Suprapubic skin (tissue), 4 donors: ENCODE measurements around the gene RASSF4.

Source experiments
- CTCF ChIP-seq, 2 donors: fragments of 200-600 bp in 1 of 2; fragments of 450-650 bp in 1 of 2; sonication (generic) in 1 of 2; IDR thresholded peaks; one replicate each; pipeline ENCODE4 v1.5.1; 2016 to 2019; ENCODE audit warnings: antibody characterized with exemption in 2 of 2, mild to moderate bottlenecking in 1 of 2, moderate library complexity in 1 of 2
- EP300 ChIP-seq: sonication (generic); formaldehyde crosslinking; IDR thresholded peaks from one replicate; pipeline ENCODE4 v1.6.1; 2017; ENCODE audit warnings: antibody characterized with exemption
- POLR2A ChIP-seq, 2 donors: fragments of 450-650 bp; IDR thresholded peaks; one replicate each; pipeline ENCODE4 v1.6.1; 2017; ENCODE audit warnings: antibody characterized with exemption in 2 of 2, mild to moderate bottlenecking in 2 of 2, moderate library complexity in 2 of 2
- POLR2AphosphoS5 ChIP-seq, 3 donors: sonication (generic); formaldehyde crosslinking; IDR thresholded peaks; one replicate each; pipeline ENCODE4 v1.6.1; 2017; ENCODE audit warnings: antibody characterized with exemption in 3 of 3

DNA sequence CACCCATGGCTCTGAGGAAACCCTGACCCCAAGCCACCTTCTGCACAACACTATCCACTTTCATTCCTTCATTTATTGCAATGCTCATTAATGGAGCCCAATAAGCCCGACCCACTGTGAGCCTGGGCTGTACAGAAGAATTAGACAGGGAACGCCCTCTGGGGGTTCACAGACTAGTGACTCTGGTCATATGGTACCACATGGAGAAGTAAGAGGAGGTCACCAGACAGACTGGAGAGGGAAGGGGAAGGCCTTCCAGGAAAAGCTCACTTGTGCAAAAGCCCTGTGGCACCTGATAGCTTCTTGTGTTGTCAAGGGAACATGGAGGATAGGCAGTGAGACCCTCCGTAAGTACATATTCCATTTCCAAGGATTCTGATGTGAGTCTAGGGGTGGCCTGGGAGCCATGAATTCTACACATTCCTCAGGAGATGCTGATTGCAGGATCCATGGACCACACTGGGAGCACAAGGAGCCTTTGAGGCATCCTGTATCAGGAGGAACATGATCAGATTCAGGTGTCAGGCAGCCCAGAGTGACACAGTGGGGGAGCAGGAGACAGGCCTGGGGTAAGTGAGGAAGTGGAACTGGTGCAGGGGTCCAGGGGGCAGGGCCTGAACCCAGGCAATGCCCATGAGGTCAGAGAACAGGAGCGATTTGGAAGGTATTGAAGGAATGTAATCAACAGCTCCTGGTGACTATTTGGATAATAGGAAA lies 28.5 kb upstream of the RASSF4 start:
- TF ChIP-seq POLR2A (IDR thresholded peaks at IDR 0.05), result no peak
- no peak for TF ChIP-seq EP300
- no peak for TF ChIP-seq CTCF (IDR thresholded peaks at IDR 0.05)
- TF ChIP-seq POLR2AphosphoS5 (IDR thresholded peaks at IDR 0.05), result no peak
